Measurements from ENCODE around the gene AMN1.
"Not testable (repeated sequence)": the region's sequence is repeated elsewhere in the genome, so short reads cannot be mapped to it uniquely, and the experiment has no call there.

Gene AMN1

GRCh38 chr12:31669582-31669981, 59.2 kb downstream of the AMN1 start:
- H3K27ac Mint-ChIP-seq, H3K4me1 Mint-ChIP-seq, H3K27me3 Mint-ChIP-seq, H3K4me3 Mint-ChIP-seq, ATAC-seq, H3K9me3 Mint-ChIP-seq: not testable (repeated sequence)
- H3K36me3 Mint-ChIP-seq: peaks cover 33% of the 10 kb centered on the region

GRCh38 chr12:31669020-31669419, 59.8 kb downstream of the AMN1 start:
- Mint-ChIP-seq H3K4me1 (no peaks in the 10 kb centered on the region), H3K4me3 (no peak overlapping the region), H3K27ac (no peak overlapping the region), H3K27me3 (no peaks in the 10 kb centered on the region), H3K9me3 (peaks cover 4% of the 10 kb centered on the region), H3K36me3 (peaks cover 27% of the 10 kb centered on the region)
- ATAC-seq: no peak

GRCh38 chr12:31664038-31664437, 64.8 kb downstream of the AMN1 start:
- Mint-ChIP-seq H3K4me1 (peaks cover 13% of the 10 kb centered on the region), H3K9me3 (peaks cover 4% of the 10 kb centered on the region), H3K27me3 (no peaks in the 10 kb centered on the region), H3K4me3 (no peak overlapping the region), H3K27ac (no peak overlapping the region), H3K36me3 (peaks cover 9% of the 10 kb centered on the region)
- ATAC-seq: no peak

GRCh38 chr12:31663576-31663975, 65.2 kb downstream of the AMN1 start:
- H3K4me1 Mint-ChIP-seq: peaks cover 15% of the 10 kb centered on the region
- H3K4me3 Mint-ChIP-seq: no peak overlapping the region
- peaks cover under 1% of the 10 kb centered on the region for H3K9me3 Mint-ChIP-seq
- no peak for ATAC-seq
- H3K27me3 Mint-ChIP-seq: no peaks in the 10 kb centered on the region
- no peak overlapping the region for H3K27ac Mint-ChIP-seq
- H3K36me3 Mint-ChIP-seq: peaks cover 5% of the 10 kb centered on the region

GRCh38 chr12:31662176-31662849, 66.5 kb downstream of the AMN1 start:
- H3K27me3 Mint-ChIP-seq: no peaks in the 10 kb centered on the region
- H3K9me3 Mint-ChIP-seq: no peaks in the 10 kb centered on the region
- no peak for ATAC-seq
- peak overlapping the region; percentile 74 for H3K27ac Mint-ChIP-seq
- peaks cover 4% of the 10 kb centered on the region for H3K36me3 Mint-ChIP-seq
- H3K4me1 Mint-ChIP-seq: peaks cover 20% of the 10 kb centered on the region
- H3K4me3 Mint-ChIP-seq: no peak overlapping the region

GRCh38 chr12:31659087-31659942, 69.5 kb downstream of the AMN1 start, which contains the start of gene ETFBKMT:
ETFBKMT (plus strand) TSS chr12:31659688; CDS start chr12:31661954, 2,266 bp downstream.
- no peaks in the 10 kb centered on the region for H3K9me3 Mint-ChIP-seq
- H3K27me3 Mint-ChIP-seq: no peaks in the 10 kb centered on the region
- peak within 1 kb of the TSS; percentile 94 for H3K27ac Mint-ChIP-seq
- peak; percentile 100 for ATAC-seq
- H3K36me3 Mint-ChIP-seq: peaks cover 4% of the 10 kb centered on the region
- peaks cover 20% of the 10 kb centered on the region for H3K4me1 Mint-ChIP-seq
- peak within 1 kb of the TSS; percentile 98 for H3K4me3 Mint-ChIP-seq

- Mint-ChIP-seq H3K36me3 (peaks cover 4% of the 10 kb centered on the region), H3K4me3 (peak overlapping the region; percentile 98), H3K4me1 (peaks cover 20% of the 10 kb centered on the region), H3K9me3 (no peaks in the 10 kb centered on the region), H3K27ac (peak overlapping the region; percentile 94), H3K27me3 (no peaks in the 10 kb centered on the region)
- peak; percentile 29 for ATAC-seq
Measured at GRCh38 chr12:31658471-31659086, 70.2 kb downstream of the AMN1 start.

GRCh38 chr12:31655792-31656191, 73.0 kb downstream of the AMN1 start:
- H3K4me3 Mint-ChIP-seq: no peak overlapping the region
- H3K27ac Mint-ChIP-seq: no peak overlapping the region
- no peaks in the 10 kb centered on the region for H3K9me3 Mint-ChIP-seq
- H3K36me3 Mint-ChIP-seq: no peaks in the 10 kb centered on the region
- no peaks in the 10 kb centered on the region for H3K27me3 Mint-ChIP-seq
- ATAC-seq: no peak
- H3K4me1 Mint-ChIP-seq: peaks cover 21% of the 10 kb centered on the region

GRCh38 chr12:31655208-31655607, 73.6 kb downstream of the AMN1 start:
- no peak for ATAC-seq
- no peaks in the 10 kb centered on the region for H3K27me3 Mint-ChIP-seq

GRCh38 chr12:31651893-31652521, 76.8 kb downstream of the AMN1 start:
- H3K4me1 Mint-ChIP-seq: peaks cover 20% of the 10 kb centered on the region
- H3K4me3 Mint-ChIP-seq: no peak overlapping the region
- no peak for ATAC-seq

More at GRCh38 chr12:31655208-31655607, 73.6 kb downstream of the AMN1 start:
- H3K4me1 Mint-ChIP-seq: peaks cover 21% of the 10 kb centered on the region
- H3K27ac Mint-ChIP-seq: no peak overlapping the region
- no peaks in the 10 kb centered on the region for H3K36me3 Mint-ChIP-seq
- H3K4me3 Mint-ChIP-seq: no peak overlapping the region
- no peaks in the 10 kb centered on the region for H3K9me3 Mint-ChIP-seq

GRCh38 chr12:31650918-31651317, 77.9 kb downstream of the AMN1 start:
- no peak overlapping the region for H3K27ac Mint-ChIP-seq
- H3K4me1 Mint-ChIP-seq: peaks cover 28% of the 10 kb centered on the region
- H3K27me3 Mint-ChIP-seq: no peaks in the 10 kb centered on the region
- H3K9me3 Mint-ChIP-seq: no peaks in the 10 kb centered on the region
- H3K4me3 Mint-ChIP-seq: no peak overlapping the region
- no peak for ATAC-seq
- H3K36me3 Mint-ChIP-seq: no peaks in the 10 kb centered on the region

More at GRCh38 chr12:31651893-31652521, 76.8 kb downstream of the AMN1 start:
- Mint-ChIP-seq H3K9me3 (no peaks in the 10 kb centered on the region), H3K36me3 (no peaks in the 10 kb centered on the region), H3K27ac (peak overlapping the region; percentile 75), H3K27me3 (no peaks in the 10 kb centered on the region)

- no peaks in the 10 kb centered on the region for H3K27me3 Mint-ChIP-seq
- no peaks in the 10 kb centered on the region for H3K36me3 Mint-ChIP-seq
- peak overlapping the region; percentile 18 for H3K27ac Mint-ChIP-seq
- no peak for ATAC-seq
- H3K4me1 Mint-ChIP-seq: peaks cover 19% of the 10 kb centered on the region
- H3K9me3 Mint-ChIP-seq: no peaks in the 10 kb centered on the region
- no peak overlapping the region for H3K4me3 Mint-ChIP-seq
Measured at GRCh38 chr12:31647086-31647491, 81.7 kb downstream of the AMN1 start.

GRCh38 chr12:31645924-31646323, 82.9 kb downstream of the AMN1 start:
- Mint-ChIP-seq H3K27ac (peak overlapping the region; percentile 35), H3K27me3 (no peaks in the 10 kb centered on the region), H3K9me3 (no peaks in the 10 kb centered on the region), H3K36me3 (no peaks in the 10 kb centered on the region), H3K4me1 (peaks cover 19% of the 10 kb centered on the region), H3K4me3 (no peak overlapping the region)
- no peak for ATAC-seq

- Mint-ChIP-seq H3K27ac (no peak overlapping the region), H3K36me3 (no peaks in the 10 kb centered on the region)
Measured at GRCh38 chr12:31644536-31644935, 84.3 kb downstream of the AMN1 start.

GRCh38 chr12:31641509-31642090, 87.2 kb downstream of the AMN1 start:
- H3K36me3 Mint-ChIP-seq: no peaks in the 10 kb centered on the region
- H3K27me3 Mint-ChIP-seq: no peaks in the 10 kb centered on the region
- no peak overlapping the region for H3K4me3 Mint-ChIP-seq
- H3K27ac Mint-ChIP-seq: no peak overlapping the region
- H3K4me1 Mint-ChIP-seq: peaks cover 20% of the 10 kb centered on the region
- no peaks in the 10 kb centered on the region for H3K9me3 Mint-ChIP-seq
- no peak for ATAC-seq

More at GRCh38 chr12:31644536-31644935, 84.3 kb downstream of the AMN1 start:
- Mint-ChIP-seq H3K27me3 (no peaks in the 10 kb centered on the region), H3K9me3 (no peaks in the 10 kb centered on the region), H3K4me3 (no peak overlapping the region), H3K4me1 (peaks cover 19% of the 10 kb centered on the region)
- ATAC-seq: no peak
